Neural cell (in vitro differentiated cells): ENCODE measurements around the gene AQP6. TPM values are rescaled to one million over a fixed set of nuclear protein-coding genes. Genes with fewer than 3 reads are reported as not detected.

Experiments
- H2AFZ ChIP-seq: fragments of 200-600, 300-800 bp; sonication (generic), shearing (Covaris generic); 2 replicates; pipeline ENCODE4 v1.6.0; 2014; ENCODE audit warnings: low read depth, mild to moderate bottlenecking, antibody characterized with exemption, low read length, moderate library complexity
- H3F3A ChIP-seq: fragments of 200-600 bp; shearing (Covaris generic); 2 replicates; pipeline ENCODE4 v1.6.1; 2016; ENCODE audit warnings: mild to moderate bottlenecking, moderate library complexity, mixed read lengths, antibody characterized with exemption, low read length; ENCODE audit not compliant: insufficient read depth, poor library complexity, severe bottlenecking
- H3K27ac ChIP-seq: fragments of 200-600, 300-800 bp; sonication (generic), shearing (Covaris generic); 2 replicates; pipeline ENCODE4 v1.5.1; 2014; ENCODE audit warnings: mild to moderate bottlenecking, low read length, moderate library complexity
- H3K27me3 ChIP-seq: fragments of 300-800, 200-600 bp; sonication (generic), shearing (Covaris generic); 2 replicates; pipeline ENCODE4 v1.6.0; 2014; ENCODE audit warnings: mild to moderate bottlenecking, low read depth, low read length, moderate library complexity; ENCODE audit not compliant: insufficient read depth
- H3K36me3 ChIP-seq: fragments of 300-800, 200-600 bp; sonication (generic), shearing (Covaris generic); 2 replicates; pipeline ENCODE4 v1.5.1; 2014; ENCODE audit warnings: mild to moderate bottlenecking, antibody characterized with exemption, low read length, moderate library complexity; ENCODE audit not compliant: insufficient read depth
- H3K4me2 ChIP-seq: fragments of 300-800, 200-600 bp; sonication (generic), shearing (Covaris generic); 2 replicates; pipeline ENCODE4 v1.6.0; 2014; ENCODE audit warnings: mild to moderate bottlenecking, low read length
- H3K4me3 ChIP-seq: fragments of 300-800, 200-600 bp; sonication (generic), shearing (Covaris generic); 2 replicates; pipeline ENCODE4 v1.5.1; 2014; ENCODE audit warnings: mild to moderate bottlenecking, low read length, moderate library complexity
- H3K79me2 ChIP-seq: fragments of 200-600 bp; shearing (Covaris generic); replicated peaks from 2 replicates; pipeline ENCODE4 v1.6.0; 2014; ENCODE audit warnings: mild to moderate bottlenecking, low read length, moderate library complexity; ENCODE audit not compliant: insufficient read depth
- H3K9ac ChIP-seq: fragments of 300-800, 200-600 bp; sonication (generic), shearing (Covaris generic); 2 replicates; pipeline ENCODE4 v1.6.1; 2016; ENCODE audit warnings: mild to moderate bottlenecking, low read length, mixed read lengths
- H3K9me2 ChIP-seq: fragments of 200-600 bp; shearing (Covaris generic); 2 replicates; pipeline ENCODE4 v1.6.1; 2016; ENCODE audit warnings: mild to moderate bottlenecking, low read length, mixed read lengths; ENCODE audit not compliant: insufficient read depth
- H3K9me3 ChIP-seq: fragments of 200-600, 300-800 bp; sonication (generic), shearing (Covaris generic); 2 replicates; pipeline ENCODE4 v1.6.1; 2016; ENCODE audit warnings: mild to moderate bottlenecking, mixed run types, low read length, moderate library complexity, mixed read lengths
- H4K20me1 ChIP-seq: fragments of 200-600 bp; shearing (Covaris generic); 2 replicates; pipeline ENCODE4 v1.6.1; 2016; ENCODE audit warnings: mild to moderate bottlenecking, mixed run types; ENCODE audit not compliant: insufficient read depth
- EP300 ChIP-seq: fragments of 450-650 bp; conservative IDR thresholded peaks from 2 replicates; pipeline ENCODE4 v1.6.1; 2014; ENCODE audit warnings: antibody characterized with exemption, mild to moderate bottlenecking, moderate library complexity; ENCODE audit not compliant: poor library complexity, severe bottlenecking
- EZH2 ChIP-seq: fragments of 200-600, 300-800 bp; shearing (Covaris generic), sonication (generic); IDR thresholded peaks from 2 replicates; pipeline ENCODE4 v1.6.1; 2014; ENCODE audit warnings: antibody characterized with exemption, low read length, borderline replicate concordance, mild to moderate bottlenecking; ENCODE audit not compliant: insufficient read depth, poor library complexity, severe bottlenecking
- MXI1 ChIP-seq: fragments of 450-650 bp; conservative IDR thresholded peaks from 2 replicates; pipeline ENCODE4 v1.6.1; 2014; ENCODE audit warnings: antibody characterized with exemption, mild to moderate bottlenecking; ENCODE audit not compliant: poor library complexity, severe bottlenecking
- POLR2AphosphoS5 ChIP-seq: IDR thresholded peaks from 2 replicates; pipeline ENCODE4 v1.6.1; 2012
- RAD21 ChIP-seq: fragments of 450-650 bp; conservative IDR thresholded peaks from 2 replicates; pipeline ENCODE4 v1.6.1; 2014; ENCODE audit warnings: antibody characterized with exemption, mild to moderate bottlenecking, moderate library complexity
- SMC3 ChIP-seq: fragments of 450-650 bp; conservative IDR thresholded peaks from 2 replicates; pipeline ENCODE4 v1.6.1; 2014; ENCODE audit warnings: antibody characterized with exemption, mild to moderate bottlenecking, moderate library complexity; ENCODE audit not compliant: poor library complexity
- TAF1 ChIP-seq: IDR thresholded peaks from 2 replicates; pipeline ENCODE4 v1.6.1; 2012; ENCODE audit warnings: low read depth
- polyA plus RNA-seq: library from polyadenylated mRNA; depleted of rRNA; stranded (reverse); fragments of >200 nt; gene quantifications from 2 replicates; pipeline ENCODE4 v1.2.3, GENCODE V29; 2014
- TF ChIP-seq, protein P1 (sequence below): IDR thresholded peaks from 2 replicates; pipeline ENCODE4 v1.6.1; 2012; ENCODE audit warnings: borderline replicate concordance
- TF ChIP-seq, protein P2 (sequence below): fragments of 450-650 bp; IDR thresholded peaks from 2 replicates; pipeline ENCODE4 v1.5.1; 2014; ENCODE audit warnings: antibody characterized with exemption, mild to moderate bottlenecking, moderate library complexity; ENCODE audit not compliant: poor library complexity, severe bottlenecking

AQP6 gene
- polyA plus RNA-seq, 1 donor from 2014 or later = not detected

DNA sequence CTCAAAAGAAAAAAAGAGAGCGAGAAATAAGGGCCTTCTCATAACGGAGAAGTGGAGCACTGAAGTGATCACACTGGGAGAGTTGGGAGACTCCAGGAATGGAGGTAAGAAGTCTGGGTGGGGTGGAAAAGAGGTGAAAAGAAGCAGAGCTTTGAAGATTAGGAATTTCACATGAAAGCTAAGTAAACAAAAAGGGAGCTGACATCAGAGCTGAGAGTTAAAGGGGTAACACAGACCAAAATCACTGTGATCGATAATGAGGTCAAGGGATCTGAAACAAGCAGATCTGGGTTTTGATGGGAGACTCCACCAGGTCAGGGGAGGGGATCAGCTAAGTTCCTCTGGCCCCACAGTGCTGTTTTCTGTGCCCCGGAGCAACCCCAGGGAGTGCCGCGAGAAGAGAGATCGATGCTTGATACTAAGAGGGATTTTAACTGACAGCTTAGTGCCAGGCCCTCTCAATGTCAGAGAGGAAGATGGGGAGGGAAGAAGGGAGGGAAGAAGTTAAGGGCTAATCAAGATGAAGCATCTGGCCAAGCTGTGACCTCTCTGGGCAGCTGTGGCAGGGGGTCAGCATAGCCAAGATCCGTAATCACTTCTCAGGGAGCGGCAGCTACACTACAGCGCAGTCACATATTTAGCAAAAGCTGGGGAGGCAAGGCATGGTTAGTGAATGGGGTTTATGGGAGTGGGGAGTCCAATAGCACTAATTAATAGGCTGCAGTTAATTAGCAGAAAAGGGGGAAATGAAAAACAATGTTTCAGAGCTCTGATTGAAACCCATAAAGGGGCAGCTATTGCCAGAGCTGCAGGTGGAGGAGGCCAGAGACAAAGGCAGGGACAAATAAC is 8.0 kb downstream of the AQP6 start:
- Histone ChIP-seq H3K9me3 (no peaks in the 10 kb centered on the region), H3K27me3 (no peaks in the 10 kb centered on the region), H2AFZ (no peak overlapping the region), H3K79me2 (no peaks in the 10 kb centered on the region), H3K27ac (no peak overlapping the region), H3F3A (no peaks in the 10 kb centered on the region), H3K9ac (no peak overlapping the region), H3K9me2 (no peaks in the 10 kb centered on the region), H3K36me3 (no peaks in the 10 kb centered on the region), H3K4me3 (no peak overlapping the region), H3K4me2 (no peak overlapping the region), H4K20me1 (no peaks in the 10 kb centered on the region)
- TF ChIP-seq POLR2AphosphoS5 (no peak), EZH2 (no peak), EP300 (no peak), TAF1 (no peak), SMC3 (no peak), RAD21 (no peak), MXI1 (no peak)
- TF ChIP-seq, protein P1, sequence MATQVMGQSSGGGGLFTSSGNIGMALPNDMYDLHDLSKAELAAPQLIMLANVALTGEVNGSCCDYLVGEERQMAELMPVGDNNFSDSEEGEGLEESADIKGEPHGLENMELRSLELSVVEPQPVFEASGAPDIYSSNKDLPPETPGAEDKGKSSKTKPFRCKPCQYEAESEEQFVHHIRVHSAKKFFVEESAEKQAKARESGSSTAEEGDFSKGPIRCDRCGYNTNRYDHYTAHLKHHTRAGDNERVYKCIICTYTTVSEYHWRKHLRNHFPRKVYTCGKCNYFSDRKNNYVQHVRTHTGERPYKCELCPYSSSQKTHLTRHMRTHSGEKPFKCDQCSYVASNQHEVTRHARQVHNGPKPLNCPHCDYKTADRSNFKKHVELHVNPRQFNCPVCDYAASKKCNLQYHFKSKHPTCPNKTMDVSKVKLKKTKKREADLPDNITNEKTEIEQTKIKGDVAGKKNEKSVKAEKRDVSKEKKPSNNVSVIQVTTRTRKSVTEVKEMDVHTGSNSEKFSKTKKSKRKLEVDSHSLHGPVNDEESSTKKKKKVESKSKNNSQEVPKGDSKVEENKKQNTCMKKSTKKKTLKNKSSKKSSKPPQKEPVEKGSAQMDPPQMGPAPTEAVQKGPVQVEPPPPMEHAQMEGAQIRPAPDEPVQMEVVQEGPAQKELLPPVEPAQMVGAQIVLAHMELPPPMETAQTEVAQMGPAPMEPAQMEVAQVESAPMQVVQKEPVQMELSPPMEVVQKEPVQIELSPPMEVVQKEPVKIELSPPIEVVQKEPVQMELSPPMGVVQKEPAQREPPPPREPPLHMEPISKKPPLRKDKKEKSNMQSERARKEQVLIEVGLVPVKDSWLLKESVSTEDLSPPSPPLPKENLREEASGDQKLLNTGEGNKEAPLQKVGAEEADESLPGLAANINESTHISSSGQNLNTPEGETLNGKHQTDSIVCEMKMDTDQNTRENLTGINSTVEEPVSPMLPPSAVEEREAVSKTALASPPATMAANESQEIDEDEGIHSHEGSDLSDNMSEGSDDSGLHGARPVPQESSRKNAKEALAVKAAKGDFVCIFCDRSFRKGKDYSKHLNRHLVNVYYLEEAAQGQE = no peak
- TF ChIP-seq, protein P2, sequence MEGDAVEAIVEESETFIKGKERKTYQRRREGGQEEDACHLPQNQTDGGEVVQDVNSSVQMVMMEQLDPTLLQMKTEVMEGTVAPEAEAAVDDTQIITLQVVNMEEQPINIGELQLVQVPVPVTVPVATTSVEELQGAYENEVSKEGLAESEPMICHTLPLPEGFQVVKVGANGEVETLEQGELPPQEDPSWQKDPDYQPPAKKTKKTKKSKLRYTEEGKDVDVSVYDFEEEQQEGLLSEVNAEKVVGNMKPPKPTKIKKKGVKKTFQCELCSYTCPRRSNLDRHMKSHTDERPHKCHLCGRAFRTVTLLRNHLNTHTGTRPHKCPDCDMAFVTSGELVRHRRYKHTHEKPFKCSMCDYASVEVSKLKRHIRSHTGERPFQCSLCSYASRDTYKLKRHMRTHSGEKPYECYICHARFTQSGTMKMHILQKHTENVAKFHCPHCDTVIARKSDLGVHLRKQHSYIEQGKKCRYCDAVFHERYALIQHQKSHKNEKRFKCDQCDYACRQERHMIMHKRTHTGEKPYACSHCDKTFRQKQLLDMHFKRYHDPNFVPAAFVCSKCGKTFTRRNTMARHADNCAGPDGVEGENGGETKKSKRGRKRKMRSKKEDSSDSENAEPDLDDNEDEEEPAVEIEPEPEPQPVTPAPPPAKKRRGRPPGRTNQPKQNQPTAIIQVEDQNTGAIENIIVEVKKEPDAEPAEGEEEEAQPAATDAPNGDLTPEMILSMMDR = no peak

DNA sequence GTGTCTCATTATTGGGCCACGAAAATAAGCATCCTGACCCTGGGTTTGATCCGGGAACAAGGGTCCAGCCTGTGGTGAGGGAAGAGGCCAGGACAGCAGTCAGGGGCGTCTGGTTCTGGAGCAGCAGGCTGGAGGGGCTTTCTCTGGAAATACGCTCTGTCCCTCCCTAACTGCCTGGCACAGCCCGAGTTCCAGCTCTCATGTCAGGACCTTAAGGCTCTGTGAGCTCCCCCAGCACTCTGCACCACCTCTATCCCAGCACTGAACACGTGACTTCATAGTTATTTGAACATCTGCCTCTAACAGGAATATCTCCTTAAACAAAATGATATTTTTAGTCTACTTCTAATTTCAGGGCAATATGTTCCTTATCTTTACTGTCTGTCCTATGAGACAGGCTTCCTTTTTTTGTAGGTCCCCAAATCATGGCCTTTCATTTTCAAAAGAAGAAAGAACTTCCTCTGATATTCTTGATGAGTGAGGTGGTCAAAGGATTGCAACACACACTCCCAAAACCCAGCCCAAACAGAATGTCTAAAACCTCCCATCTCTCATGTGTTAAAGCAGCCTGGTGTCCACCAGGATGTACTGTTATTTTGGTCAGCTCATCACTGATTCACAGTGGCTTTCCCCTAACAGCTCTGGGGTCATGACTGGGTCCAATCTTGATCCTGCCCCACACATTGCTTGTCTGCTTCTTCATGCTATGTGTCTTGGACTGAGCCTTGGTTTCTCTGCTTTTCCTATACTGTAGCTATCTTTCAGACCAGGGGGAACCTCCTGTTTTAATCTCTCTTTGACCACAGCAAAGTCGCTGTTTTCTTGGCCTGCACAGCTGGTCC is 9.7 kb downstream of the AQP6 start:
- Histone ChIP-seq H3K27ac (no peak overlapping the region), H3K9me2 (no peaks in the 10 kb centered on the region), H2AFZ (no peak overlapping the region), H3K9ac (no peak overlapping the region), H3K36me3 (no peaks in the 10 kb centered on the region), H3K79me2 (no peaks in the 10 kb centered on the region), H4K20me1 (no peaks in the 10 kb centered on the region), H3K9me3 (no peaks in the 10 kb centered on the region), H3K4me2 (no peak overlapping the region), H3K4me3 (no peak overlapping the region), H3K27me3 (no peaks in the 10 kb centered on the region), H3F3A (no peaks in the 10 kb centered on the region)
- TF ChIP-seq TAF1 = no peak
